Common myeloid progenitor, CD34-positive (primary cell): ENCODE results near the gene KDM1B.

Experiments
- CTCF ChIA-PET: fragments of 350-600 bp; sonication (Branson Sonifier 250); formaldehyde crosslinking; loops from one replicate; lab custom pipeline; 2021; ENCODE audit warnings: antibody characterized with exemption; lab: Charles Lee
- POLR2A ChIA-PET: fragments of 350-600 bp; sonication (Branson Sonifier 250); formaldehyde crosslinking; loops from one replicate; lab custom pipeline; 2021; ENCODE audit warnings: antibody characterized with exemption; lab: Charles Lee
- DNase-seq, 3 donors: peaks; one replicate each; pipeline versions ENCODE4 v3.0.0 to v3.0.0-alpha.2; 2013
- H3K27ac ChIP-seq, 2 experiments: 1 replicate in 1 of 2; 2 replicates in 1 of 2; pipeline ENCODE4 v1.7.0; 2013; ENCODE audit warnings: inconsistent platforms in 2 of 2, low read length in 2 of 2, mild to moderate bottlenecking in 2 of 2, low read depth in 1 of 2, moderate library complexity in 1 of 2; ENCODE audit not compliant: severe bottlenecking in 2 of 2, insufficient read depth in 1 of 2, poor library complexity in 1 of 2
- H3K27me3 ChIP-seq, 5 experiments: replicated peaks in 2 of 5; 1 replicate in 3 of 5; 2 replicates in 2 of 5; pipeline versions ENCODE4 v1.6.1 to v1.7.0; 2013; ENCODE audit warnings: low read length in 4 of 5, mild to moderate bottlenecking in 2 of 5, moderate library complexity in 2 of 5, inconsistent platforms in 1 of 5; ENCODE audit not compliant: insufficient read depth in 5 of 5, control insufficient read depth in 4 of 5
- H3K36me3 ChIP-seq, 4 experiments: 1 replicate in 2 of 4; 2 replicates in 2 of 4; pipeline versions ENCODE4 v1.6.1 to v1.7.0; 2013; ENCODE audit warnings: low read length in 3 of 4, control low read depth in 1 of 4, mild to moderate bottlenecking in 1 of 4; ENCODE audit not compliant: control insufficient read depth in 4 of 4, insufficient read depth in 4 of 4
- H3K4me1 ChIP-seq, 4 experiments: 1 replicate in 3 of 4; 2 replicates in 1 of 4; pipeline versions ENCODE4 v1.6.1 to v1.7.1; 2013; ENCODE audit warnings: low read length in 3 of 4, mild to moderate bottlenecking in 3 of 4, control low read depth in 1 of 4, inconsistent platforms in 1 of 4, moderate library complexity in 1 of 4; ENCODE audit not compliant: control insufficient read depth in 4 of 4, insufficient read depth in 4 of 4; ENCODE audit errors: control extremely low read depth in 1 of 4
- H3K4me3 ChIP-seq, 7 experiments: 1 replicate in 4 of 7; 2 replicates in 3 of 7; pipeline versions ENCODE4 v1.5.1 to v1.7.0; 2013; ENCODE audit warnings: mild to moderate bottlenecking in 7 of 7, low read length in 6 of 7, moderate library complexity in 6 of 7, inconsistent platforms in 2 of 7, low read depth in 2 of 7, control low read depth in 1 of 7; ENCODE audit not compliant: insufficient read depth in 4 of 7, control insufficient read depth in 1 of 7; ENCODE audit errors: extremely low read depth in 1 of 7
- H3K9me3 ChIP-seq, 5 experiments: 1 replicate in 4 of 5; 2 replicates in 1 of 5; pipeline versions ENCODE4 v1.6.1 to v1.7.1; 2013; ENCODE audit warnings: low read length in 4 of 5, mild to moderate bottlenecking in 2 of 5, inconsistent platforms in 1 of 5, low read depth in 1 of 5, moderate library complexity in 1 of 5; ENCODE audit not compliant: control insufficient read depth in 4 of 5, insufficient read depth in 2 of 5; ENCODE audit errors: control extremely low read depth in 1 of 5
- WGBS: methylation state at CpG from one replicate; pipeline ENCODE4 v1.1.5; 2013; ENCODE audit not compliant: insufficient coverage; 5-methylcytosine and 5-hydroxymethylcytosine counted together

The KDM1B gene

GRCh38 chr6:18160911-18161310 lies 5.7 kb downstream of the KDM1B start:
- Histone ChIP-seq H3K36me3 (peaks cover 19 to 44% (median 27%) of the 10 kb centered on the region in 4 experiments), H3K4me1 (peaks cover 0 to 9% (median 6%) of the 10 kb centered on the region in 4 experiments), H3K27ac (no peak overlapping the region), H3K27me3 (no peaks in the 10 kb centered on the region), H3K9me3 (no peaks in the 10 kb centered on the region), H3K4me3 (no peak overlapping the region)
- DNase-seq = no peak
- 100% methylated on average over 1 of the region's 1 CpG for WGBS
- ChIA-PET POLR2A (no interaction called here), CTCF (no interaction called here)

DNA sequence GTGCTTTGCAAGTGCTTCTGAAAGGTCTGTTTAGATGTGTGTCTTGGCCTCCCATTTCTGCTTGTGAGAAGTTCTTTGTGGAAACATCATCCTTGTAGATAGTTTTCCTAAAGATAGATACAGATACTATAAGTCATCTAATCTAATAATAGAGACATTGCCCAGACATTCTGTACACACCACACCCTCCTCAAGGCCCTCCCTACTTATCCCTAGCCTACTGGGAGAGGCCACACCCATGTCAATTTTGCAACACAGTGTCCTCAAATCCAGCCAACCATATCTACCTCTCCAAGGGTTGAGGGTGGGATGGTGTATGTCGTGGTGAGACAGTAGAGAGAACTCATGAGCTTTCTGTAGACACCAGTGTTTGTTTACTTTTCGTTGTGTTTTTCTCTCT lies 6.2 kb downstream of the KDM1B start:
- Histone ChIP-seq H3K4me3 (no peak overlapping the region), H3K27me3 (no peaks in the 10 kb centered on the region), H3K36me3 (peaks cover 22 to 50% (median 31%) of the 10 kb centered on the region in 4 experiments), H3K4me1 (peaks cover 0 to 4% (median 1%) of the 10 kb centered on the region in 4 experiments), H3K9me3 (no peaks in the 10 kb centered on the region), H3K27ac (no peak overlapping the region)
- ChIA-PET POLR2A (no interaction called here), CTCF (interaction anchor here (0.6 to 1.4 kb wide), 2 partner anchors 24 to 458 kb away, joined by 4 to 6 read pairs; no protein-coding TSS in a partner anchor)
- no peak for DNase-seq
- WGBS = no CpG with 5 or more reads among the region's 2 CpGs

- ChIA-PET POLR2A (no interaction called here), CTCF (interaction anchor here (1.4 kb wide), 1 partner anchor 23 kb away, joined by 4 read pairs; no protein-coding TSS in a partner anchor)
- no peak overlapping the region for H3K27ac ChIP-seq
- no peaks in the 10 kb centered on the region for H3K4me1 ChIP-seq
- no peak overlapping the region for H3K4me3 ChIP-seq
- H3K27me3 ChIP-seq = no peaks in the 10 kb centered on the region
- DNase-seq = no peak
- no peaks in the 10 kb centered on the region for H3K9me3 ChIP-seq
- peaks cover 23 to 57% (median 32%) of the 10 kb centered on the region in 4 experiments for H3K36me3 ChIP-seq
- WGBS = 100% methylated on average over 2 of the region's 2 CpGs
Observed at GRCh38 chr6:18162401-18162800, 7.2 kb downstream of the KDM1B start.

DNA sequence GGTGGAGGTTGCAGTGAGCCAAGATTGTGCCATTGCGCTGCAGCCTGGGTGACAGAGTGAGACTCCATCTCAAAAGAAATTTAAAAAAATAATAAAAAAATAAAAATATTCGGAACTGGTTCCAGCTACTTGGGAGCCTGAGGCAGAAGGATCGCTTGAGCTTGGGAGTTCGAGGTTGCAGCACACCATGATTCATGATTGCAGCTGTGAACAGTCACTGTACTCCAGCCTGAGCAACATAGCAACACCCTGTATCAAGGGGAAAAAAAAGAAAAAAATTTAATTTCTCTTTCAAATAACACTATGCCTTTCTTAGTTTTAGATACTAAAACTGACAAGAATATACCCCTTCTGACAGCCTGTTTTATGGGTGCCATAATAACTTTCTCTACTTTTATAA lies 10.5 kb downstream of the KDM1B start:
- no peak overlapping the region for H3K4me3 ChIP-seq
- H3K27me3 ChIP-seq = no peaks in the 10 kb centered on the region
- WGBS = 100% methylated on average over 1 of the region's 4 CpGs
- peaks cover 0 to 2% (median 0%) of the 10 kb centered on the region in 4 experiments for H3K4me1 ChIP-seq
- H3K27ac ChIP-seq = no peak overlapping the region
- peaks cover 26 to 75% (median 35%) of the 10 kb centered on the region in 4 experiments for H3K36me3 ChIP-seq
- CTCF ChIA-PET = no interaction called here
- POLR2A ChIA-PET = no interaction called here
- peaks cover 0 to 7% (median 2%) of the 10 kb centered on the region in 5 experiments for H3K9me3 ChIP-seq
- no peak for DNase-seq

- POLR2A ChIA-PET = interaction anchor here (0.6 kb wide), 2 partner anchors 17 to 54 kb away, joined by 3 to 4 read pairs; no protein-coding TSS in a partner anchor
- Histone ChIP-seq H3K4me1 (peaks cover 0 to 2% (median 0%) of the 10 kb centered on the region in 4 experiments), H3K9me3 (peaks cover 0 to 7% (median 2%) of the 10 kb centered on the region in 5 experiments), H3K27ac (no peak overlapping the region), H3K4me3 (no peak overlapping the region), H3K27me3 (no peaks in the 10 kb centered on the region), H3K36me3 (peaks cover 25 to 74% (median 35%) of the 10 kb centered on the region in 4 experiments)
- CTCF ChIA-PET = no interaction called here
- WGBS = 100% methylated on average over 1 of the region's 2 CpGs
- no peak for DNase-seq
Observed at GRCh38 chr6:18166312-18167036, 11.3 kb downstream of the KDM1B start.

DNA sequence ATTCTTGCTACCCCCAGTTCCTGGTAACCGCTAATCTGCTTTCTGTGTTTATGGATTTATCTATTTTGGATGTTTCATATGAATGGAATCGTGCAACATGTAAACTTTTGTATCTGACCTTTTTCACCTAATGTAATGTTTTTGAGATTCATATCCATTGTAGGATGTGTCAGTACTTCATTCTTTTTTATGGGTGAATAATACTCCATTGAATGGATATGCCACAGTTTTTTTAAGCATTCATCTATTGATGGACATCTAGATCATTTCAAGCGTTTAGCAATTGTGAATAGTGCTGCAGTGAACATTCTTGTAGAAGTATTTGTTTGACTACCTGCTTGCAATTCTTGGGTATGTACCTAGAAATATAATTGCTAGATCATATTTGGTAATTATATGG lies 13.0 kb downstream of the KDM1B start:
- H3K36me3 ChIP-seq = peaks cover 16 to 64% (median 25%) of the 10 kb centered on the region in 4 experiments
- POLR2A ChIA-PET = no interaction called here
- DNase-seq = no peak

DNA sequence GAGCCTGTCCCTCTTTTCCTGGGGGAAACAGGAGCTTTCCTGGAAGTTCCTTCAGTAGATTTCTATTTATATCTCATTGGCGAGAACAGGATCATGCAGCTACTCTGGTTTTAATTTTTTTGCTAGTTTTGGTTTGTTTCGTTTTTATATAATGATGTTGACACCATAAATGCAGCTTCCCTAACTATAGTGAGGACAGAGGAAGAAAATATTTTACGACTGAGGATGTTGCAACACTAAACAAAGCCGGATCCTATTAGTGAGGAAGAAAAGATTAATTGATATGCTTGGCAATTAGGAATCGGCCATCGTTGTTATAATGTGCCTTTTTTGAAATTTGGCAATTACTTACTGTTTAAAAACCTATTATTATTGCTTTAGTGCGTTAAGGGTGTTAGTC lies 16.6 kb downstream of the KDM1B start:
- Histone ChIP-seq H3K9me3 (peaks cover 0 to 7% (median 2%) of the 10 kb centered on the region in 5 experiments), H3K4me3 (no peak overlapping the region), H3K27me3 (no peaks in the 10 kb centered on the region), H3K27ac (no peak overlapping the region), H3K4me1 (peaks cover 0 to 2% (median 0%) of the 10 kb centered on the region in 4 experiments), H3K36me3 (peaks cover 3 to 62% (median 18%) of the 10 kb centered on the region in 4 experiments)
- DNase-seq = no peak
- ChIA-PET POLR2A (no interaction called here), CTCF (interaction anchor here (0.9 kb wide), 1 partner anchor 13 kb away, joined by 3 read pairs; no protein-coding TSS in a partner anchor)
- no CpG with 5 or more reads among the region's 7 CpGs for WGBS

More for the DNA sequence above, 13.0 kb downstream of the KDM1B start:
- CTCF ChIA-PET = interaction anchor here (1.0 kb wide), 1 partner anchor 17 kb away, joined by 3 read pairs; no protein-coding TSS in a partner anchor
- H3K4me1 ChIP-seq = peaks cover 0 to 2% (median 0%) of the 10 kb centered on the region in 4 experiments
- H3K27ac ChIP-seq = no peak overlapping the region
- WGBS = no CpG with 5 or more reads among the region's 3 CpGs
- no peak overlapping the region for H3K4me3 ChIP-seq
- H3K27me3 ChIP-seq = no peaks in the 10 kb centered on the region
- H3K9me3 ChIP-seq = peaks cover 0 to 7% (median 2%) of the 10 kb centered on the region in 5 experiments
